Panc1 (cell line): ENCODE measurements around the gene IL12RB2. TPM values are rescaled to one million over a fixed set of nuclear protein-coding genes. Genes with fewer than 3 reads are reported as not detected.

Experiments
- ATAC-seq: fragments of 200-7000 bp; cut with Tn5 transposase; 2 replicates; pipeline ENCODE4 v1.9.1; 2020; ENCODE audit warnings: mild to moderate bottlenecking, moderate library complexity
- BruUV-seq: library from RNA; stranded (reverse); fragments of 400-500 nt; replicated peaks from 2 replicates; lab custom pipeline; 2021; lab: Mats Ljungman, UMichigan
- CTCF ChIA-PET: fragments of 300-600 bp; sonication (Branson Sonifier 250); formaldehyde crosslinking; loops from one replicate; lab custom pipeline; 2022; ENCODE audit warnings: antibody characterized with exemption; lab: Charles Lee
- POLR2A ChIA-PET: fragments of 300-600 bp; sonication (Branson Sonifier 250); formaldehyde crosslinking; loops from one replicate; lab custom pipeline; 2022; ENCODE audit warnings: antibody characterized with exemption; lab: Charles Lee
- DNase-seq: peaks from one replicate; pipeline ENCODE4 v3.0.0-alpha.2; 2010; ENCODE audit warnings: low read depth, low spot score
- H3K27ac ChIP-seq: 2 replicates; pipeline ENCODE4 v1.5.1; 2011; ENCODE audit warnings: mild to moderate bottlenecking, low read length, inconsistent platforms
- H3K27me3 ChIP-seq: fragments of 200-500 bp; sonication (Bioruptor generic); 2 replicates; pipeline ENCODE4 v1.6.0; 2014; ENCODE audit warnings: low read length, inconsistent platforms; ENCODE audit not compliant: control insufficient read depth, insufficient read depth
- H3K36me3 ChIP-seq: fragments of 200-500 bp; sonication (Bioruptor generic); 2 replicates; pipeline ENCODE4 v1.5.1; 2014; ENCODE audit warnings: inconsistent platforms, mild to moderate bottlenecking, low read length, moderate library complexity; ENCODE audit not compliant: control insufficient read depth, insufficient read depth
- H3K4me1 ChIP-seq: 2 replicates; pipeline ENCODE4 v1.5.1; 2011; ENCODE audit warnings: inconsistent platforms, mild to moderate bottlenecking, low read length, moderate library complexity; ENCODE audit not compliant: control insufficient read depth, insufficient read depth
- H3K4me3 ChIP-seq, 2 experiments: 2 replicates each; pipeline ENCODE4 v1.5.1; 2011 to 2012; ENCODE audit warnings: low read depth in 2 of 2, low read length in 2 of 2, mild to moderate bottlenecking in 2 of 2, inconsistent platforms in 1 of 2, moderate library complexity in 1 of 2
- H3K9me3 ChIP-seq: fragments of 200-500 bp; sonication (Bioruptor generic); 2 replicates; pipeline ENCODE4 v1.5.1; 2014; ENCODE audit warnings: low read depth, mild to moderate bottlenecking, inconsistent platforms, low read length, moderate library complexity; ENCODE audit not compliant: control insufficient read depth, insufficient read depth
- POLR2AphosphoS5 ChIP-seq: IDR thresholded peaks from 2 replicates; pipeline ENCODE4 v1.6.1; 2012; ENCODE audit warnings: mild to moderate bottlenecking, low read depth, low read length, moderate library complexity
- SIN3A ChIP-seq: IDR thresholded peaks from 2 replicates; pipeline ENCODE4 v1.6.1; 2012; ENCODE audit warnings: low read depth, mild to moderate bottlenecking, low read length, moderate library complexity, borderline replicate concordance; ENCODE audit not compliant: insufficient read depth
- TCF7L2 ChIP-seq: IDR thresholded peaks from 2 replicates; pipeline ENCODE4 v1.6.1; 2011; ENCODE audit warnings: mild to moderate bottlenecking, low read depth, low read length, inconsistent platforms
- in situ Hi-C: cut with HindIII; loops from 2 replicates; pipeline ENCODE4 v1.10.0; 2016; ENCODE audit warnings: low sequenced_read_pairs, low pct_unique_long_range_greater_than_20kb
- intact Hi-C: fragments of 100-400 bp; cut with micrococcal nuclease; formaldehyde crosslinking; loops from one replicate; pipeline ENCODE4 v1.10.0; 2022; ENCODE audit not compliant: unreplicated experiment
- total RNA-seq: library from RNA; stranded (reverse); gene quantifications from one replicate; pipeline ENCODE4 v1.2.1, GENCODE V29; 2021; ENCODE audit not compliant: unreplicated experiment
- TF ChIP-seq, protein P1 (sequence below): fragments of 450-650 bp; IDR thresholded peaks from 2 replicates; pipeline ENCODE4 v1.5.1; 2017; ENCODE audit warnings: mild to moderate bottlenecking
- TF ChIP-seq, protein P2 (sequence below), 2 experiments: IDR thresholded peaks; 2 replicates each; pipeline ENCODE4 v1.6.1; 2011 to 2012; ENCODE audit warnings: low read depth in 2 of 2, control low read depth in 1 of 2, low read length in 1 of 2, mild to moderate bottlenecking in 1 of 2, moderate library complexity in 1 of 2; ENCODE audit not compliant: insufficient read depth in 1 of 2

The IL12RB2 gene
- total RNA-seq, 1 experiment from 2014 or later, result 0.26 TPM

DNA sequence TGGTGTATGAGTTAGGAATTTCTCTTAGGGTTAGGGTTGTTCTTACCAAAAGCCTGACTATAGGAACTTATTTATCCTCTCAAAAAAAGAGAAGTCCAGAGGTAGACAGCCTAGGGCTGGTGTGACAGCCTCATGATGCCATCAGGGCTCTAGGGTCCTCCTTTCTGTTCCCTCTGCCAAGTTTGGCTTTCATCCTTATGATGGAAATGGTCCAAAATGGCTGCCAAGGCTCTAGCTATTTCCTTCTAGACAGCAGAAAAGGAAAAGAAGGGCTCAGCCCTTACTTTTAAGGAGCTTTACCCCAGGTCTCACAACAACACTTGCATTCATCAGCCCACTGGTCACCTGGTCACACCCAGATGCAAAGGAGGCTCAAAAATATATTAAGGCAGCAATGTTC lies 44.5 kb downstream of the IL12RB2 start:
- Histone ChIP-seq H3K27me3 (peaks cover 2% of the 10 kb centered on the region; the same call in 1 of the 2 replicates), H3K4me1 (no peaks in the 10 kb centered on the region), H3K36me3 (no peaks in the 10 kb centered on the region), H3K27ac (no peak overlapping the region), H3K4me3 (no peak overlapping the region), H3K9me3 (no peaks in the 10 kb centered on the region)
- POLR2A ChIA-PET, result no interaction called here
- intact Hi-C loops (no loop called here), in situ Hi-C loops (no loop called here)
- DNase-seq (no peak), ATAC-seq (no peak)
- TF ChIP-seq SIN3A (no peak), TCF7L2 (no peak), POLR2AphosphoS5 (no peak)
- TF ChIP-seq, protein P1, sequence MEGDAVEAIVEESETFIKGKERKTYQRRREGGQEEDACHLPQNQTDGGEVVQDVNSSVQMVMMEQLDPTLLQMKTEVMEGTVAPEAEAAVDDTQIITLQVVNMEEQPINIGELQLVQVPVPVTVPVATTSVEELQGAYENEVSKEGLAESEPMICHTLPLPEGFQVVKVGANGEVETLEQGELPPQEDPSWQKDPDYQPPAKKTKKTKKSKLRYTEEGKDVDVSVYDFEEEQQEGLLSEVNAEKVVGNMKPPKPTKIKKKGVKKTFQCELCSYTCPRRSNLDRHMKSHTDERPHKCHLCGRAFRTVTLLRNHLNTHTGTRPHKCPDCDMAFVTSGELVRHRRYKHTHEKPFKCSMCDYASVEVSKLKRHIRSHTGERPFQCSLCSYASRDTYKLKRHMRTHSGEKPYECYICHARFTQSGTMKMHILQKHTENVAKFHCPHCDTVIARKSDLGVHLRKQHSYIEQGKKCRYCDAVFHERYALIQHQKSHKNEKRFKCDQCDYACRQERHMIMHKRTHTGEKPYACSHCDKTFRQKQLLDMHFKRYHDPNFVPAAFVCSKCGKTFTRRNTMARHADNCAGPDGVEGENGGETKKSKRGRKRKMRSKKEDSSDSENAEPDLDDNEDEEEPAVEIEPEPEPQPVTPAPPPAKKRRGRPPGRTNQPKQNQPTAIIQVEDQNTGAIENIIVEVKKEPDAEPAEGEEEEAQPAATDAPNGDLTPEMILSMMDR, result no peak
- TF ChIP-seq, protein P2, sequence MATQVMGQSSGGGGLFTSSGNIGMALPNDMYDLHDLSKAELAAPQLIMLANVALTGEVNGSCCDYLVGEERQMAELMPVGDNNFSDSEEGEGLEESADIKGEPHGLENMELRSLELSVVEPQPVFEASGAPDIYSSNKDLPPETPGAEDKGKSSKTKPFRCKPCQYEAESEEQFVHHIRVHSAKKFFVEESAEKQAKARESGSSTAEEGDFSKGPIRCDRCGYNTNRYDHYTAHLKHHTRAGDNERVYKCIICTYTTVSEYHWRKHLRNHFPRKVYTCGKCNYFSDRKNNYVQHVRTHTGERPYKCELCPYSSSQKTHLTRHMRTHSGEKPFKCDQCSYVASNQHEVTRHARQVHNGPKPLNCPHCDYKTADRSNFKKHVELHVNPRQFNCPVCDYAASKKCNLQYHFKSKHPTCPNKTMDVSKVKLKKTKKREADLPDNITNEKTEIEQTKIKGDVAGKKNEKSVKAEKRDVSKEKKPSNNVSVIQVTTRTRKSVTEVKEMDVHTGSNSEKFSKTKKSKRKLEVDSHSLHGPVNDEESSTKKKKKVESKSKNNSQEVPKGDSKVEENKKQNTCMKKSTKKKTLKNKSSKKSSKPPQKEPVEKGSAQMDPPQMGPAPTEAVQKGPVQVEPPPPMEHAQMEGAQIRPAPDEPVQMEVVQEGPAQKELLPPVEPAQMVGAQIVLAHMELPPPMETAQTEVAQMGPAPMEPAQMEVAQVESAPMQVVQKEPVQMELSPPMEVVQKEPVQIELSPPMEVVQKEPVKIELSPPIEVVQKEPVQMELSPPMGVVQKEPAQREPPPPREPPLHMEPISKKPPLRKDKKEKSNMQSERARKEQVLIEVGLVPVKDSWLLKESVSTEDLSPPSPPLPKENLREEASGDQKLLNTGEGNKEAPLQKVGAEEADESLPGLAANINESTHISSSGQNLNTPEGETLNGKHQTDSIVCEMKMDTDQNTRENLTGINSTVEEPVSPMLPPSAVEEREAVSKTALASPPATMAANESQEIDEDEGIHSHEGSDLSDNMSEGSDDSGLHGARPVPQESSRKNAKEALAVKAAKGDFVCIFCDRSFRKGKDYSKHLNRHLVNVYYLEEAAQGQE (IDR thresholded peaks at IDR 0.05; ENCODE audit: insufficient read depth in 1 of 2, low read depth in 2 of 2, low read length in 1 of 2), result no peak
- CTCF ChIA-PET, result no interaction called here
- BruUV-seq, result no TSS peak

DNA sequence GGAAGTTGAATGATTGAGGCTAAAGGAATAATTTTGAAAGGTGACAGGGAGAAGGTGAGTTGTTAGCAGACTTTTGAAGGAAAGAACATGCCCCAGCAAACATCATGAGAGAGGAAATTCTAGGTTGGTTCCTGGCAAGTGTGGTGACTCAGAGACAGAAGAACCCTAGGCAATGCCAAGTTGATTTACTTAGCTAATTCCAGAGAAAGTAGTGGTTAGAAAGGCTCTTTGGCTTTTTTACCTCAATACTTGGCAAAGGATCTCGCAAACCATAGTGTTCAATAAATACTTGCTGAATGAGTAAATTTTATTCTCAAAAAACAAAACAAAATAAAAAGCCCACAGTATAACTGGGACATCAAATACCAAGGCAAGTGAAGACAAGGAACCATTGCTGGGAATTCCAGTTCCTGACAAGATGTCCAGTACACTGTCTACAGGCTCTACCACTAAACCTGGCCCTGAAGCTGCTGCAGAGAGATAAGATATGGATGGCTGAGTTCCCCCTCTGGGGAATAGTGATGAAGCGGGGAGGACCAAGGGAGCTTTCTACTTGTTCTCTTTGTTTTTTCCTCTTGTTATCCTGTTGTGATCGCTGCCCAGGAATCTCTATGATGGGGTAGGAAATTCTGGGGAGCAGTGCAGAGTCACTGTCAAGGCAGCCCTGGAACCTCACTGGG lies 48.2 kb downstream of the IL12RB2 start:
- DNase-seq (no peak), ATAC-seq (no peak)
- CTCF ChIA-PET, result no interaction called here
- no peak overlapping the region for H3K4me3 ChIP-seq
- H3K27ac ChIP-seq, result no peak overlapping the region
- BruUV-seq, result no TSS peak
- intact Hi-C loops, result no loop called here
- H3K9me3 ChIP-seq, result no peaks in the 10 kb centered on the region
- in situ Hi-C loops, result no loop called here
- H3K27me3 ChIP-seq, result no peaks in the 10 kb centered on the region
- H3K36me3 ChIP-seq, result no peaks in the 10 kb centered on the region
- POLR2A ChIA-PET, result no interaction called here
- no peaks in the 10 kb centered on the region for H3K4me1 ChIP-seq
- TF ChIP-seq, protein P1, result no peak
- TF ChIP-seq, protein P2 (IDR thresholded peaks at IDR 0.05; ENCODE audit: insufficient read depth in 1 of 2, low read depth in 2 of 2, low read length in 1 of 2), result no peak
- no peak for TF ChIP-seq TCF7L2
- no peak for TF ChIP-seq POLR2AphosphoS5
- no peak for TF ChIP-seq SIN3A
